ENCODE data around the gene ITPR2.
"Not testable (repeated sequence)": the region's sequence is repeated elsewhere in the genome, so short reads cannot be mapped to it uniquely, and the experiment has no call there.

The ITPR2 gene

DNA sequence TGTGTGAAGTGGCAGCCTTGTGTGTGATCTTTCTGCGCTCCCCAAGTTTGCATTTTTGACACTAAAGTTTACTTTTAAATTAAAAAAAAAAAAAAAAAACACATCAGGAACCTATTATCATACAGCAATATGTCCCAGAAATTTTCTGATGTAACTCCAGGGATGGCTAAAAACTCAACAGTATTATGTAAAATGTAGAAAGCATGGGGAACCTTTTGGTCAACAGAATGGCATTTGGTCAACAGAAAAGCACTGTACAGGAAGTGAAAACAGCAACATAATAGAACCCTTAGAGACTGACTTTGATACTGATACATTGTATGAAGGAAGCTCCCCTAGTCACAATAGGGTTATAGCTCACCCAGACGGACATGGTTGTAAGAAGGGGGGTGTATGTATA is 224.3 kb downstream of the ITPR2 start:
- Histone ChIP-seq H4K20me1 (ENCODE audit: insufficient read depth, low read length) (no peaks in the 10 kb centered on the region), H3K4me3 (ENCODE audit: low read depth, low read length, poor library complexity, severe bottlenecking) (no peak overlapping the region), H3K79me2 (ENCODE audit: insufficient read depth, low read length) (no peaks in the 10 kb centered on the region), H3K27me3 (ENCODE audit: insufficient read depth, low read length) (no peaks in the 10 kb centered on the region), H2AFZ (ENCODE audit: low read length) (no peak overlapping the region), H3K4me1 (ENCODE audit: insufficient read depth, low read length, severe bottlenecking) (no peaks in the 10 kb centered on the region), H3K36me3 (ENCODE audit: insufficient read depth, low read length) (no peaks in the 10 kb centered on the region), H3K9ac (ENCODE audit: low read length) (no peak overlapping the region), H3F3A (ENCODE audit: insufficient read depth, low read length) (no peaks in the 10 kb centered on the region), H3K9me3 (ENCODE audit: low read length) (no peaks in the 10 kb centered on the region), H3K9me2 (ENCODE audit: low read depth, low read length) (no peaks in the 10 kb centered on the region), H3K4me2 (ENCODE audit: low read length) (no peak overlapping the region), H3K27ac (ENCODE audit: low read depth, low read length, poor library complexity, severe bottlenecking) (no peak overlapping the region)
- TF ChIP-seq EZH2 (IDR thresholded peaks at IDR 0.05; ENCODE audit: borderline replicate concordance, low read length) = no peak
- TF ChIP-seq, protein P1, sequence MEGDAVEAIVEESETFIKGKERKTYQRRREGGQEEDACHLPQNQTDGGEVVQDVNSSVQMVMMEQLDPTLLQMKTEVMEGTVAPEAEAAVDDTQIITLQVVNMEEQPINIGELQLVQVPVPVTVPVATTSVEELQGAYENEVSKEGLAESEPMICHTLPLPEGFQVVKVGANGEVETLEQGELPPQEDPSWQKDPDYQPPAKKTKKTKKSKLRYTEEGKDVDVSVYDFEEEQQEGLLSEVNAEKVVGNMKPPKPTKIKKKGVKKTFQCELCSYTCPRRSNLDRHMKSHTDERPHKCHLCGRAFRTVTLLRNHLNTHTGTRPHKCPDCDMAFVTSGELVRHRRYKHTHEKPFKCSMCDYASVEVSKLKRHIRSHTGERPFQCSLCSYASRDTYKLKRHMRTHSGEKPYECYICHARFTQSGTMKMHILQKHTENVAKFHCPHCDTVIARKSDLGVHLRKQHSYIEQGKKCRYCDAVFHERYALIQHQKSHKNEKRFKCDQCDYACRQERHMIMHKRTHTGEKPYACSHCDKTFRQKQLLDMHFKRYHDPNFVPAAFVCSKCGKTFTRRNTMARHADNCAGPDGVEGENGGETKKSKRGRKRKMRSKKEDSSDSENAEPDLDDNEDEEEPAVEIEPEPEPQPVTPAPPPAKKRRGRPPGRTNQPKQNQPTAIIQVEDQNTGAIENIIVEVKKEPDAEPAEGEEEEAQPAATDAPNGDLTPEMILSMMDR (IDR thresholded peaks at IDR 0.05; ENCODE audit: low read length) = no peak

DNA sequence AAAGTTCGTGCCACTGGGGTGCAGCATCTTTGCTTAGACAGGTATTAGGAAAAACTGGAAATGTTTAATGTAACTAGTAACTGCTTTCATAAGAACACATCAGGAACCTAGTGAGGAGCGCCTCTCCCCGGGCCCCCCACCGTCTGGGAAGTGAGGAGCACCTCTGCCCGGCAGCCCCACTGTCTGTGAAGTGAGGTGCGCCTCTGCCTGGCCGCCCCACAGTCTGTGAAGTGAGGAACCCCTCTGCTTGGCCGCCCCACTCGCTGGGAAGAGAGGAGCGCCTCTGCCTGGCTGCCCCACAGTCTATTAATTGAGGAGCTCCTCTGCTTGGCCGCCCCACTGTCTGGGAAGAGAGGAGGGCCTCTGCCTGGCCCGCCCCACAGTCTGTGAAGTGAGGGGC is 224.7 kb downstream of the ITPR2 start:
- H3F3A ChIP-seq (ENCODE audit: insufficient read depth, low read length) = no peaks in the 10 kb centered on the region
- no peaks in the 10 kb centered on the region for H3K27me3 ChIP-seq (ENCODE audit: insufficient read depth, low read length)
- no peak overlapping the region for H3K9ac ChIP-seq (ENCODE audit: low read length)
- no peak overlapping the region for H3K27ac ChIP-seq (ENCODE audit: low read depth, low read length, poor library complexity, severe bottlenecking)
- TF ChIP-seq, protein P1 (IDR thresholded peaks at IDR 0.05; ENCODE audit: low read length) = no peak
- TF ChIP-seq EZH2 (IDR thresholded peaks at IDR 0.05; ENCODE audit: borderline replicate concordance, low read length) = no peak
- H3K36me3 ChIP-seq (ENCODE audit: insufficient read depth, low read length) = no peaks in the 10 kb centered on the region
- H2AFZ ChIP-seq (ENCODE audit: low read length) = no peak overlapping the region
- H3K79me2 ChIP-seq (ENCODE audit: insufficient read depth, low read length) = no peaks in the 10 kb centered on the region
- H3K4me3 ChIP-seq (ENCODE audit: low read depth, low read length, poor library complexity, severe bottlenecking) = no peak overlapping the region
- no peaks in the 10 kb centered on the region for H3K9me3 ChIP-seq (ENCODE audit: low read length)
- no peaks in the 10 kb centered on the region for H3K4me1 ChIP-seq (ENCODE audit: insufficient read depth, low read length, severe bottlenecking)
- no peak overlapping the region for H3K4me2 ChIP-seq (ENCODE audit: low read length)
- H3K9me2 ChIP-seq (ENCODE audit: low read depth, low read length) = no peaks in the 10 kb centered on the region
- H4K20me1 ChIP-seq (ENCODE audit: insufficient read depth, low read length) = no peaks in the 10 kb centered on the region

DNA sequence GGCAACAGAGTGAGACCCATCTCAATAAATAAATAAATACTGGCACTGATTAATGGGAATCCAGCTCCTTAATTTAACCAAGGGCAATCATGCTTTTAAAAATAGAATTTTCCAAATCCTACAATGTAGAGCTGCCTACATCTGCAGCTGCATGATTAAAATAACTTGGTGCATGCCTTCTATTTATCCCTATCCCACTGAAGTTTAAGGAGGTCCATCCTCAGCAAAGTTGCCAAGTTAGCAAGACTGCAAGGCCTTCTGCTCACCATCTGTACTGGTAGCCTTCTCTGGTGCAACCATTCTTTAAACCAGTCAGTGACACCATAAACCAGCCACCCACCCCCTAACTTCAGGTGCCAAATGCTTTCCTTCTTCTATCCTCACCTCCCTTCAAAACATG is 226.1 kb downstream of the ITPR2 start:
- Histone ChIP-seq H3K9me3 (ENCODE audit: low read length) (no peaks in the 10 kb centered on the region), H2AFZ (ENCODE audit: low read length) (no peak overlapping the region), H3K79me2 (ENCODE audit: insufficient read depth, low read length) (no peaks in the 10 kb centered on the region), H3K4me1 (ENCODE audit: insufficient read depth, low read length, severe bottlenecking) (no peaks in the 10 kb centered on the region), H3K4me2 (ENCODE audit: low read length) (no peak overlapping the region), H3K4me3 (ENCODE audit: low read depth, low read length, poor library complexity, severe bottlenecking) (no peak overlapping the region), H3F3A (ENCODE audit: insufficient read depth, low read length) (no peaks in the 10 kb centered on the region), H3K27ac (ENCODE audit: low read depth, low read length, poor library complexity, severe bottlenecking) (no peak overlapping the region), H3K9ac (ENCODE audit: low read length) (no peak overlapping the region), H3K27me3 (ENCODE audit: insufficient read depth, low read length) (no peaks in the 10 kb centered on the region), H3K9me2 (ENCODE audit: low read depth, low read length) (no peaks in the 10 kb centered on the region), H3K36me3 (ENCODE audit: insufficient read depth, low read length) (peaks cover 5% of the 10 kb centered on the region; the same call in 1 of the 2 replicates), H4K20me1 (ENCODE audit: insufficient read depth, low read length) (no peaks in the 10 kb centered on the region)
- TF ChIP-seq EZH2 (IDR thresholded peaks at IDR 0.05; ENCODE audit: borderline replicate concordance, low read length) = no peak
- TF ChIP-seq, protein P1 (IDR thresholded peaks at IDR 0.05; ENCODE audit: low read length) = no peak

DNA sequence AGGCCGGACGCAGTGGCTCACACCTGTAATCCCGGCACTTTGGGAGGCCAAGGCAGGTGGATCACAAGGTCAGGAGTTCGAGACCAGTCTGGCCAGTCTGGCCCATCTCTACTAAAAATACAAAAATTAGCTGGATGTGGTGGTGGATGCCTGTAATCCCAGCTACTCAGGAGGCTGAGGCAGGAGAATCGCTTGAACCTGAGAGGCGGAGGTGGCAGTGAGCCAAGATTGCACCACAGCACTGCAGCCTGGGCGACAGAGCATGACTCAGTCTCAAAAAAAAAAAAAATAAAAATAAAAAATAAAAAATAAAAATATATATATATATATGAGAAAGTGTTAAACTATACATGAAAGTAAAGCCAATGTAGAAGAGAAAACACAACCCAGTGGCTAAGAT is 228.2 kb downstream of the ITPR2 start:
- H3K9me3 ChIP-seq (ENCODE audit: low read length); H3K27ac ChIP-seq (ENCODE audit: low read depth, low read length, poor library complexity, severe bottlenecking); H3K4me2 ChIP-seq (ENCODE audit: low read length); H3F3A ChIP-seq (ENCODE audit: insufficient read depth, low read length); H3K27me3 ChIP-seq (ENCODE audit: insufficient read depth, low read length); H3K4me3 ChIP-seq (ENCODE audit: low read depth, low read length, poor library complexity, severe bottlenecking); H4K20me1 ChIP-seq (ENCODE audit: insufficient read depth, low read length); H3K79me2 ChIP-seq (ENCODE audit: insufficient read depth, low read length); H3K9ac ChIP-seq (ENCODE audit: low read length); H3K9me2 ChIP-seq (ENCODE audit: low read depth, low read length); H3K4me1 ChIP-seq (ENCODE audit: insufficient read depth, low read length, severe bottlenecking); H2AFZ ChIP-seq (ENCODE audit: low read length): not testable (repeated sequence)
- H3K36me3 ChIP-seq (ENCODE audit: insufficient read depth, low read length) = peaks cover 15% of the 10 kb centered on the region

Data from OCI-LY1 (cell line).